H1 (cell line): Measurements from ENCODE around the gene SLC41A1. TPM values are rescaled to one million over a fixed set of nuclear protein-coding genes. Genes with fewer than 3 reads are reported as not detected.

Experiments
- CREB1 ChIP-seq: IDR thresholded peaks from 2 replicates; pipeline ENCODE4 v1.6.1; 2012; ENCODE audit warnings: inconsistent platforms
- CTCF ChIP-seq, 3 experiments: IDR thresholded peaks; 1 replicate in 2 of 3; 2 replicates in 1 of 3; pipeline versions ENCODE4 v1.5.1 to v1.6.1; 2011; ENCODE audit warnings: low read length in 3 of 3, mild to moderate bottlenecking in 3 of 3, inconsistent platforms in 2 of 3, low read depth in 1 of 3, moderate library complexity in 1 of 3; ENCODE audit not compliant: insufficient read depth in 1 of 3; ENCODE audit errors: control extremely low read depth in 1 of 3
- KDM5A ChIP-seq: fragments of 200-600 bp; IDR thresholded peaks from 2 replicates; pipeline ENCODE4 v1.7.1; 2012; ENCODE audit warnings: mild to moderate bottlenecking, low read length, inconsistent platforms, mixed read lengths
- MAFK ChIP-seq: IDR thresholded peaks from 2 replicates; pipeline ENCODE4 v1.6.1; 2012; ENCODE audit warnings: low read depth, mild to moderate bottlenecking, improper control_type of control experiment, low read length
- RBBP5 ChIP-seq: IDR thresholded peaks from 2 replicates; pipeline ENCODE4 v1.7.1; 2012; ENCODE audit warnings: low read depth, mild to moderate bottlenecking, inconsistent platforms, low read length, moderate library complexity, borderline replicate concordance
- RNF2 ChIP-seq: fragments of 200-900, 300-1000 bp; sonication (generic); IDR thresholded peaks from 2 replicates; pipeline ENCODE4 v1.7.1; 2016; ENCODE audit warnings: borderline replicate concordance, low read depth, mild to moderate bottlenecking, antibody characterized with exemption, low read length; ENCODE audit not compliant: poor library complexity, severe bottlenecking; ENCODE audit errors: missing control alignments
- polyA plus RNA-seq, 7 experiments: library from polyadenylated mRNA; depleted of rRNA in 3 of 7; stranded (reverse) in 5 of 7; unstranded in 2 of 7; fragments of >200 nt in 5 of 7; fragments of 200-250 nt in 2 of 7; gene quantifications; 1 replicate in 5 of 7; 2 replicates in 1 of 7; 4 replicates in 1 of 7; pipeline versions ENCODE4 v1.2.1 to v1.2.3, GENCODE V29; 2011 to 2013; ENCODE audit warnings: missing spikeins in 2 of 7, mixed read lengths in 2 of 7
- total RNA-seq: library from RNA; stranded (reverse); fragmentation: NEBNext Ultra II Directional; extraction: Animal tissue kit (Norgen Biotek cat#: 25700); gene quantifications from 2 replicates; pipeline ENCODE4 v1.2.1, GENCODE V29; 2021

Gene SLC41A1
- total and polyA plus RNA-seq, 2 of the 8 experiments (the other 6 are each of a cell fraction or from before 2014, with no cell fraction given), result 41.2 to 42.3 TPM

GRCh38 chr1:205782627-205783432 lies 30.2 kb downstream of the SLC41A1 start (continued):
- TF ChIP-seq RNF2 (no peak), MAFK (no peak), CREB1 (no peak), KDM5A (no peak), RBBP5 (no peak), CTCF (IDR thresholded peaks at IDR 0.05; ENCODE audit: control extremely low read depth in 1 of 3, insufficient read depth in 1 of 3, low read depth in 1 of 3, low read length in 3 of 3) (no peak)
